Right ventricle myocardium superior (tissue), 1 donor: ENCODE results near the gene TMEM150C. TPM values are rescaled to one million over a fixed set of nuclear protein-coding genes. Genes with fewer than 3 reads are reported as not detected.

Experiments
- ATAC-seq: fragments of 200-7000 bp; cut with Tn5 transposase; one replicate; pipeline ENCODE4 v1.9.1; 2020; ENCODE audit warnings: mild to moderate bottlenecking; ENCODE audit not compliant: poor library complexity
- DNase-seq: peaks from one replicate; pipeline ENCODE4 v3.0.0-alpha.2; 2020
- intact Hi-C: fragments of 100-400 bp; cut with DNase I; formaldehyde crosslinking; loops from one replicate; pipeline ENCODE4 v1.11.2; 2022
- long read RNA-seq: library from polyadenylated mRNA; unstranded; transcript quantifications from one replicate; pipeline ENCODE4 v2.0.0, GENCODE V29; 2021
- total RNA-seq: library from RNA; stranded (reverse); fragmentation: NEBNext Ultra II Directional; extraction: Animal tissue kit (Norgen Biotek cat#: 25700); gene quantifications from one replicate; pipeline ENCODE4 v1.2.1, GENCODE V29; 2021
- donor health status: DM: no; HTN: yes; CAD: no; lungs with severe emphysema.

The TMEM150C gene
- total RNA-seq, result 19.4 TPM
- long read RNA-seq, transcript TMEM150C-201 (8 exons, 1,990 nt), result major isoform, 44 of 60 reads
- long read RNA-seq, transcript TMEM150C-204 (8 exons, 3,296 nt), result minor isoform, 9 of 60 reads
- long read RNA-seq, partial matches to known transcripts, result 3 of 60 reads
- long read RNA-seq, other reads (novel, unspliced or antisense), result 4 of 60 reads

DNA sequence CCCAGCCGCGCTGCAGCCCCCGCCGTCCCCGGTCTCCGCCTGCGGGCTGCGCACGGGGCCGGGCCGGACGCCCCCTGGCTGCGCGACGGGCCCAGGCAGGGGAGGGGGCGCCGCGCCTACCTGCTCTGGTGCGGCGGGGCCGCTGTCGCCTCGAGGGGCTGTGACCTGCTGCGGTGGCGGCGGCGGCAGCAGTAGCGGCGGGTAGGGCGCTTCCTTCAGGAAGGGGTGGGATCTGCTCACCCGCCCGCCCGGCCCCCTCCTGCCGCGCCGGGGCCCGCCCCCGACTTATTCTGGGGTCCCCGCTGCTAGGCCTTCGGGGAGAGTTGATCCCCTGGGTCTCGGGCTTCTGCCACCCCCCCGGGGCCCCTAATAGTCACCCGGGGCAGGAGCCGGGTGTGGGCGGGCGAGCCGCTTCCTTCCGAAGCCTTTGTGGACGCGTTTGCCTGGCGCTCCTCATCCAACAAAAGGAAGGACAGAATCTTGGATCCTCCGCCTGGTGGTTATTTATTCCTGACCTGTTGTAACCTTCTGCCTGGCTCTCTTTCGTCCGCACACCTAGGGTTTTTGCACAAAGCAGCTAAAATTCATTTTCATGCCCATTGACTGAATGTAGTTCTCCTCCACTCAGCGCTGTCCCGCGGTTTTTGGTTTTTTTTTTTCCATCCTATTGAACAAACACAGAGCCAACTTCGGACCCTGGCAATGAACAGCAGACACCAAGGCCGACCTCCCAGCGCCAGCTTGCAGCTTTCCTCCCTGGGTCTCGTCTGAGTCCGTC lies at the start of gene TMEM150C:
Gene TMEM150C (minus strand): TSS at position 203 of the 778 bp plus-strand sequence. CDS start 57,331 bp downstream, outside the sequence.
- peak; percentile 89 for ATAC-seq
- DNase-seq, result peak; percentile 59
- intact Hi-C loops, result no loop called here

DNA sequence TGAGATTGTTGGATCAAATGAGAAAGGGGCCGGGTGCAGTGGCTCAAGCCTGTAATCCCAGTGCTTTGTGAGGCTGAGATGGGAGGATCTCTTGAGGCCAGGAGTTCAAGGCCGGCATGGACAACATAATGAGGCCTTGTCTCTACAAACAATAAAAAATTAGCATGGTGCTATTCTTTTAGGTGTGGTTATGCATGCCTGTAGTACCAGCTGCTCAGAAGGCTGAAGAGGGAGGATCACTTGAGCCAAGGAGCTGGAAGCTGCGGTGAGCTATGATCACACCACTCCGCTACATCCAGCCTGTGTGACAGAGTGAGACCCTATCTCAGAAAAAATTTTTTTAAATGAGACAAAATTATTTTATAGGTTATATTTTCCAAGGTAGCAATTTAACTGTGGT lies 49.7 kb upstream of the TMEM150C start:
- DNase-seq, result no peak
- no peak for ATAC-seq
- intact Hi-C loops, result no loop called here

DNA sequence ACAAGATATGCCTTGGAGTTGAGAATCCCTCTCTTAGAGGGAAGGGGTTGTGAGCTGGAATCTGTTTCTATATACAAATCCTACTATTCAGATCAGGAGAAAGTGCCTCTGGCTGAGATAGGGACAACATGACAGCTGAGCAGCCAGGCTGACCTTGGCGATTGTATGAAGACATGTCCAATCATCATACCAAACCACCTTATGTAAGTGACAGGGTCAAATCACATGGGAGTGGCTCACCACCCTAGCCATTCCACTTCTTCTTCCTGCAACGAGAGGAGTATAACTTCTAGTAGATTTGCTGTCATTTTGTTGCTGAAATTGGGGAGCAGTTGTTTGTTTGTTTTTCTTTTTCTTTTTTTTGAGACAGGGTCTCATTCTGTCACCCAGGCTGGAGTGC lies 48.3 kb upstream of the TMEM150C start:
- DNase-seq, result no peak
- intact Hi-C loops, result no loop called here
- ATAC-seq, result no peak

DNA sequence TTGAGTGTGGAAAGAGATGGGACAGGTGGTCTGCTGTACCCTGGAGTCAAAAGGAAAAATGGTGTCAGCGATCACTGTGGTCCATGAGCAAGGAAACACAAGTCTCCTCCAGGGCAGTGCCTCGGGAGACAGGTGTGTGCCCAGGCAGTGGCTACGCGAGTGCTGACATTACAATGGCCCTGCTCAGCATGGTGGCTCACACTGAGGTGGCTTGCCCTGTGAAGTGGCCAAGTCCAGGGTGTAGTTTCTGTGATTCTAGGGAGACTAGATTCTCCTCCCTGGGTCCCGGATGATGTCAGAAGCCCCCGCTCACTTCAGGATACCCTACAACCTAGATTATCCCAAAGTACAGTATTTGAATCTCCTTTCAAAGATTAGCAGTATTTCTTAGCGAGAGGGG lies 44.8 kb upstream of the TMEM150C start:
- DNase-seq (no peak), ATAC-seq (no peak)
- intact Hi-C loops, result no loop called here

DNA sequence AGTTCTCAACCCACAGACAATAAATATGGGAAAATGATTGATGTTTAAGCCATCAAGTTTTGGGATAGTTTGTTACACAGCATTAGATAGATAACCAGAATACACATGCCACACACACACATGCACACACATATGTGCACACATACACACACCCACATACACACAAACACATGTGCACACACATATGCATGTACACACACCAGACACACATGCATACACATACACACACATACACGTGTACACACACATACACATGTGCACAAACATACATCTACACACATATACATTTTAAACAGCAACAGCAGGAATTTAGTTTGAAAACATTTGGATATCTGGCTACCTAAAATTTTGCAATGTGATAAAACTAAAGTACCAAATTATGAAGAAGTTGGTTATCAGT lies 42.7 kb upstream of the TMEM150C start:
- no peak for ATAC-seq
- intact Hi-C loops, result no loop called here
- no peak for DNase-seq

DNA sequence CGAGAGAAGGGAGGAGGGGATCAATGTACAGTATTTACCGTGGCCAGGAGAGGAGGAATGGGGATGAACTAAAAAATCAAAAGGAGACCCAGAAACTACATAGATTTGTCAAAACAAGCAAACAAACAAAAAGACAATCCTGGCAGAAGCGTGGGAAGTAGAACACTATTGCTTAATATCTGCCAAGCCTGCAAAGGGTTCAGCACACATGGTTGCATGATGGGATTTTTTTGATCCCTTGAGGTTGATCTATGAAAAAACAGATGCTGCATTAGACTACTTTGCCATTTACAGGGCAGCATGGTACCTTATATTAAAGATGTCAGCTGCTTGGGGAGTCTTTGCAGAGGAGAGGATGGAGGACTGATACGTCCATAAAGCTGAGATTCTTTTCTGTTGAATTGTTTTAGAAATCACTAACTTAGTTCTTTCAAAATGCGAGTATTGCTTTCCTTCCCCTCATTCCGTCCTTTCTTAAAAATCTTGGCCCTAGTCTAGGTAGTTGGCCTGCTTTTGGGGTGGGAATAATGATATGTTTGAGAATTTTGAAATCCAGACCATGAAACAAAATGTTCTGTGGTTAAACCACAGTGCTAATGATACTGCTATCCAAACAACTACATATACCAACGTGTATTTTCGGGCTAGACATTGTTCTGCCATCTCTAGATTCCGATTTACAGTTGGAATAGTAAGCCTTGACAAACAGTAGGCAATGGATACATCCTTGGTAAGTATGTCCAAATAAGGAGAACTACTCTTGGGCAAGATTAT lies 39.6 kb upstream of the TMEM150C start:
- DNase-seq (no peak), ATAC-seq (peak; percentile 82)
- intact Hi-C loops, result no loop called here

DNA sequence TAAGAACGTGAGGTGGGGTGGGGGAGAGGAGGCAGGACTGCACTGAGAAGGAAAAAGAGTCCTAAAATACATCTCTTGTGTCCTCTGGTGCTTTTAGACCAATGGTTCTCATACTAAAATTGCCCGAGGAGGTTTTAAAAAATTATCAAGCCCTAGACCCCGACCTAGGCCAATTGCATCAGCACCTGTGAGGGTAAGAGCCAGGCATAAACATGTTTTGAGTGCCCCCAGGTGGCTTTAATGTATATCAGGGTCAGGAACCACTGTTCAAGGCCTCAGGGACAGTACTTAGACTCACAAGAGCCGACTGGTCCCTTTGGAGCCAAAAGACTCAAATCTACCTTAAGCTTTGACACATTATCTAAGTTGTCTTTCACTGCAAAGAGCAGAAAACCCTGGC lies 37.5 kb upstream of the TMEM150C start:
- intact Hi-C loops, result no loop called here
- DNase-seq (no peak), ATAC-seq (no peak)

DNA sequence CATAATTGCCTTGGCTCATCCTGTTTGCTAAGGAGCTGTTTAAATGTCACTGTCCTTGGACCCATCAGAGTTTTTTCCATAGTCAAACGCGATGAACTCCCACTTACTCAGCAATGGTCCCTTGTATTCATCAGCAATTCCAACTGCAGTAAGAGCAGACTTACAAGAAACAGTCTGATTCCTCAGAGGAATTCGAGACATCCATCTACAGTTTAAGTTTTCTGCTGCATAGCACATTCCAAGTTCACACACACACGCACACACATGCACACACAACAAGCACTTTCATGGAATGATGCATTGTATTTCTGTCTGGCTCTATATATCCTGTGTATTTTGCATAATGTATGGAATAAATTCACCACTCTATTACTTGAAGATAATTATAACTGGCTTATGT lies 32.7 kb upstream of the TMEM150C start:
- intact Hi-C loops, result no loop called here
- no peak for ATAC-seq
- no peak for DNase-seq

DNA sequence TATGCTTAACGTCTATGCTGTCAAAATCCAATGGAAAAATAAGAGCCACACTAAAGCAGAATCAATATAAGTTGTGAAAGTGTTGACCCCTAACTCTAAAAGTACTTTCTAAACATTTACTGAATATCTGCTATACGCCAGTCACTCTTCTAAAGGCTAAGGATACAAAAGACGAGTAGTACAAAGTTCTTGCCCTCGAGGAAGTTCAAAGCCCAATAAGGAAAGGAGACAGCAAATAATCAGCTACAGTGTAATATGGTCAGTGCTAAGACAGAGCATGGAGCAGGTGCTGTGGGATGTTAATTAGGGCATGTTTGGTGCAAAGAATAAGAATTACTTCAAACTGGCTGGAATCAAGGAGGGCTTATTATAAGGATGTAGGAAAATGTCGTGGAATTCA lies 31.6 kb upstream of the TMEM150C start:
- intact Hi-C loops, result no loop called here
- no peak for ATAC-seq
- DNase-seq, result no peak

DNA sequence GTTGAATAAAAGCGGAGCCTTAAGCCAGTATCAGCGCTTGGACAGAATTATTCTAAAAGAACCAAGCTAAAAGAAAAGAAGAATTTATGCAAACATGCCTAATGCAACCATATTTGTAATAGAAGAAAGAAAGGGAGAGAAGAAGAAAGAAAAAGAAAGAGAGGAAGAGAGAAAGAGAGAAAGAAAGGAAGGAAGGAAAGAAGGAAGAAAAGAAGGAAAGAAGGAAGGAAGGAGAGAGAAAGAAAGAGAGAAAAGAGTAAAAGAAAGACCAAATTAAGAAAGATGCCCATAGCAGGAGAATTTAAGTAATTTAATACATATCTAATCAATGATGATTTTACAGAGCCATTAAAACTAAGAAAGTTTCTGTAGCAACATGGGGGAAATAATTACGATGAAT lies 30.9 kb upstream of the TMEM150C start:
- no peak for DNase-seq
- intact Hi-C loops, result no loop called here
- no peak for ATAC-seq

DNA sequence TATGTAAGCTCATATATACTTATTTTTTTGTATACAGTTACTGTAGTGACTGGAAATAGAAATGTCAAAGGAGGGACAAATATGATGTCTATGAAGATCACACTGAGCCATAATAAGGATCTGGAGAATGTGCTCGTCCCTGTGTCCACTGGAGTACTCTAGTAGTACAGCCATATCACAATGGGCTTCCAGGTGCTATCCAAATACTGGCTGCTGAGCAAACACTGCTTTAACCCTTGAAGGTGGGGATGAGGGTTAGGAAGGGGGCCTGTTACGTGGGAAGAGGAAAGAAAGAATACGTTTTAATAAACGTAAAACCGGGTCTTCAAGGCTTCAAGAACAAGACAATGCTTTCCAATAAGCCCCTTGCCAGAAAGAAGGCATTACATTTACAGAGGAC lies 29.8 kb upstream of the TMEM150C start:
- intact Hi-C loops, result no loop called here
- no peak for DNase-seq

DNA sequence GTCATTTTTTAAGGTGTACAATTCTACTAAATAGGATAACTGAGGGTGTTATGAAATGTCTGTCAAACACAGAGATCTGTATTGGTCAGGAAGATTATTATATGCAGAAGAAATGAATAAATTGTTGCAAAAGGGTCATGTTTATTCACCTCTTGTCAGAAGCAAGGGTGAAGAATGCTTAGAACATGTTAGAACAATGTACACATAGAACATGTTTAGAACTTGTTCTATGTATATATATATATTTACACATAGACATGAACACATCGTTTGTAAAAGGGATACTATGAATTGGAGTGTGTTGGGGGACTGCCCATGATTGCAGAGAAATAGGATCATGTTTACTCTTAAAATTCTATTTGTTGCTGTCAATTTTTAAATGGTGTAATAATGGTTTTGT lies 28.0 kb upstream of the TMEM150C start:
- DNase-seq, result no peak
- intact Hi-C loops, result no loop called here
- no peak for ATAC-seq

More for the DNA sequence above, 29.8 kb upstream of the TMEM150C start:
- ATAC-seq, result no peak

DNA sequence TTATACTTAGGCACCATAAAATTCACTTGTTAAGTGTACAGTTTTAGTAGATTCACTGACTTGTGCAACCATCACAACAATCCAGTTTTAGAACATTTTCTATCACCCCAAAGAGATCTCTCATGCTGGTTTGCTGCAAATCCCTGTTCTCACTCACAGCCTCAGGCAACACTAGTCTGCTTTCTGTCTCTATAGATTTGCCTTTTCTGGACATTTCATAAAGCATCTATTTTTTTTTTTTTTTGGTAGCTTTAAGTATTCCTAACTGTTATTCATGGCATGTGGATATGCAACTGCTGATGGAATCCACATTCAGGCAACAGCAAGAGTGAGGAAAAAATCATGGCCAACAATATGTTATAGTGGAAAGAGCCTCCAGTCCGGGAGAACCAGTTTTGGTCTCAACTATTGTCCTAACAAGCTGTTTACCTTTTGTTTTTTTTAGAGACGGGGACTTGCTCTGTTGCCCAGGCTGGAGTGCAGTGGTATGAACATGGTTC lies 27.0 kb upstream of the TMEM150C start:
- no peak for ATAC-seq
- DNase-seq, result no peak
- intact Hi-C loops, result no loop called here

DNA sequence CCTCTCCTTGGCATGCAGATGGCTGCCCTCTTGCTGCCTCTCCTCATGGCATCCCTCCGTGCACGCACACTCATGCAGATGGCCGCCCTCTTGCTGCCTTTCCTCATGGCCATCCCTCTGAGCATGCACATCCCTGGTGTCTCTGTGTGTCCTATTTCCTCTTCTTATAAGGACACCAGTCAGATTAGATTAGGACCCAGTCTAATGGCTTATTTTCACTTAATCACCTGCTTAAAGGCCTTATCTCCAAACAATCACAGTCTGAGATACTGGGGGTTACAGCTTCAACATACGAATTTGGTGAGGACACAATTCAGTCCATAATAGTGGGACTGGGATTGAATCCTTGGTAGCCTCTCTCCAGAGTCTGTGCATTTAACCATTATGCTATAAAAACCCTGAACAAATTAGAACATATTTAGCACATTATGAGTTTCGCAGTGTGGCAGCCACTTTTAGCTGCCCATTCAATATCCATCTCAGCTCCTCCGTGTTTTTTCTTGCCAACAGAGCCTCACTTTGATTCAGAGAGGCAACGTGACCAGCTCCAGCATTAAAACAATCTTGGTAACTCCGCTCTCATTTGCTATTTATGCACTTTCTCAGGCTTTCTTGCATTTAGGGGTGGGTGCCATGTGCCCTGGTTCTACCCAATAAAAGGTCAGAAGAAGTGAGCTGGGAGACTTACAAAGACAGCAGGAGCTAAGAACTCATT lies 26.2 kb upstream of the TMEM150C start:
- DNase-seq, result no peak
- no peak for ATAC-seq
- intact Hi-C loops, result no loop called here

DNA sequence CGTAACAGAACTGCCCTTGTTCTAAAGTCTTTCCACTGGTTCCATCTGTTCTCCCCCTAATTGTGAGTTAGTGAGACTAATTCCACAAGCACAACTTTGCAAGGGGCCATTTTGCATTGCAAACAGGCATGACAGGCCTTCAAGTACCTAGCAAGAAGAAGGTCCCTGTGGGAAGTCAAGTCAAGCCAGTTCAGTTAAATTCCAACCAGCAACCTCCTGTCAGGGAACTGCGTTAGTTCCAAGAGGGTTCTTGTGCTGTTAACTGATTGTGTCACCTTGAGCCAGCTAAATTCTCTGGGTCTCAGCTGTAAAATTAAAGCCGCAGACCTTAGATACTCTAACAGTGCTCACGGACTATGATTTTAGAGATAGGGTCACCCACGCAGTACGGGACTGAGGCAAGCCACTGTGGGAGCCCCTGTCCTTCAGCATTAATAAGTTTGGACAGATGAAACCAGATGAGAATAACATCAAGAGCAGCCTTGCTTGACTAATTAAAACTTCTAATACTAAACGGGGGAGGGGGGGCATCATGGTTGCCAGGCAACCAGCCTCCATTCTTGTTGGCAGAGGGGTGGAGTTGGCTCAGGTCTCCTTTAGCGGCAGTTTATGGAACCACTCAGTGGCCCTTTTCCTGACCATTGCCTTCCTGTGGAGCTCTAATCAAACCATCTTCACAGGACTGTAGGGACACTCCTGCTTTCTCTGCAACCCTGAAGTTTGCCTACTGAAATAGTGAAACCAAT lies 24.1 kb upstream of the TMEM150C start:
- ATAC-seq, result no peak
- intact Hi-C loops, result no loop called here
- DNase-seq, result no peak

DNA sequence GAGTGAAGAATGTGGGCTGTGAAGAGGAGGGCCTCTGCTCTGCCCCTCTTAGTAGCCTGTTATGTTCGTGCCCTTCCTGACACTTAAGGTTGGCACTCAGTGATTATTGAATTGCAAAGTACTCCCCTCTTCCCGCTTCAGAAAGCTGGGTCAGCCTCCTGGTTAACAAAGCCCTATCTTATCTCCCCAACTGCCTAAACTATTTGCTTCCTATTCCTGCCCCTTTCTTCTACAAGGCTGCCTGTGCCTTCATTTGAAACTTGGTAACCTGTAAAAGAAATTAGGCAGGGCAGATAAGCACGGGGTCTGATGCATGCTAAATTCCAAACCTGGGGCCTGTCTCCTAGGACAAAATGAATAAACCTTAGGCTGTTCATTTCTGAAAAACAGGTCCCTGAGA lies 23.1 kb upstream of the TMEM150C start:
- no peak for ATAC-seq
- intact Hi-C loops, result no loop called here
- DNase-seq, result no peak

DNA sequence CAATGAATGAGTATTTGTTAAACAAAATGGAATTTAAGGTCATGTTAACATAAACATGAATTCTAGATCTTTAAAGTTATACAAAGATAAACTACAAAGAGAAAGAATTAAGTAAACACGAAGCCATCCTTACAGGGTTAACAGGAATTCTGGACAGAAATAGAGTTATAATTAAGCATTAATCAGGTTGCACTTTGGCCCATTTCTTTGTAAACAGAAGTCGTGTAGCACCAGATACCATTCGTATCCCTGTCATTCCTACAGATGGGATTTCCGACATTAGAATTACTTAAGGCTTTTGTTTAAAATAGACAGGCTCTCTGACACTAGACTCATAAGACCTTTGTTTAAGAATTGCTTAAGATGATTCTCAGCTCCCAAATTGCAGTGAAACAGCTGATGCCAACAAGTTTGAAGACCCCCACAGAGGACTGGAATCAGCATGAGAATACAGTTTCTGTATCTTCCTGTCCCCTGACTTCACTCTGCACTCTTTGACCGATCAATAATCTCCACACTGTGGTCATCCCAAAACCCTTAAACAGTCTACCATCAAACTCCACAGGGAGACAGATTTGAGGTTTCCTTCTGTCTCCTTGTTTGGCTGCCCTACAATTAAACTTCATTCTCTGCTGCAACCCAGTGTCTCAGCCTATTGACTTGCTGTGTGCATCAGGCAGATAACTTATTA lies 22.3 kb upstream of the TMEM150C start:
- DNase-seq (no peak), ATAC-seq (no peak)
- intact Hi-C loops, result no loop called here

DNA sequence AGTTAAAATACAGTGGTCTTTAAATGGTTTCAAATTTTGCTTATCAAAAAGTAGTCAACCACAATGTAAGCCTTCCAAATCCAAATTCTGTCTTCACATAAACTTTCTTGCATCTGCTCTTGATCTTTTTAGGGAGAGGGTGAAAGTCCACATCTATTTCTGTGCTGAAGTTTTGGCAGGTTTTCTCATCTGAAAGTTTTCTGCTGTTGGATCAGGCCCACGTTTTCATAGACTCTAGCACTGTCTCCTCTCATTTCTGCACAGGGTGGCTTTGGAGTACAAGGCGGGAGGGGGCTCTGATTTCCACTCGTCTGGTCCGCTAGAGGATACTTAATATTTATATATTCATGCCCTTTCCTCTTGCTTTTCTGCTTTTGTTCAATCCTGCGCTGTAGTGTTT lies 18.1 kb upstream of the TMEM150C start:
- no peak for ATAC-seq
- intact Hi-C loops, result no loop called here
- DNase-seq, result no peak
